HG03521 (cell line): ENCODE data around the gene SCLY.
"Not testable (repeated sequence)": the region's sequence is repeated elsewhere in the genome, so short reads cannot be mapped to it uniquely, and the experiment has no call there.

Experiments used
- ATAC-seq: cut with Tn5 transposase; IDR thresholded peaks from one replicate; pipeline ENCODE4 v1.9.1; 2021; ENCODE audit warnings: mild to moderate bottlenecking, moderate library complexity; ENCODE audit not compliant: unreplicated experiment

SCLY gene

DNA sequence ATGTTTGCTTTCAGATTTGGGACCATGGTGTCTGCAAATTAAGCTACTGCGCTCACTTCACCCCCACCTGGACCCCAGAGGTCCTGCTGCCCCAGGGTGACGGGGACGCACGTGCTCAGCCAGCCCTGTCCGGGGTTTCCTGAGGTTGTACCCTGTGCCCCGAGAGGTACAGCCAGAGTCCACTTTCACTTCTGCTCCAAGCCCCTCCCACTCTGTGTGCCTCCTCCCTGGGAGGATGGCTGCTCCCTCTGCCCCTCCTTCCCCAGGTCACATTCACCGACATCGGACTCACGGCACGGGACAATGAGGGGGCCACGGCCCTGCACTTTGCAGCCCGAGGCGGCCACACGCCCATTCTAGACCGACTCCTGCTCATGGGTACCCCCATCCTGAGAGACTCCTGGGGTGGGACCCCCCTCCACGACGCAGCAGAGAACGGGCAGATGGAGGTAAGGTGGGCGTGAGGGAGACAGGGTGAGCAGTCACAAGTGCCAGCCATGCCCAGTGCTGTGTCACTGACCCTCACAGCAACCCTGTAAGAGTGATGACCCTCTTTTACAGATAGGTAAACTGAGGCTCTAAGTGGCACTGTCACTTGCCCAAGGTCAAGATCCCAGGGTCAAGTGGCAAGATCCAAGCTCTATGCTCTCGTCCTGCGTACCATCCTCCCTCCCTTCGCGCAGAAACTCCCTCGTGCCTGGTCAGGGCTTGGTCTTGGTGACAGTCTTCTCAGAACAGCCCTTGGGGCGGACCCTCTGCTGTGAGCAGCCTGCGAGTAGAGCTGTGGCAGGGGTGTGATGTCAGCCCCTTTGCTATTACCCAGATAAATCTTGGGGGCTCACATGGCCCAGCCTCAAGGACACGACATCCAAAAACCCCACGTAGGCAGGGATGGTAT is 47.0 kb downstream of the SCLY start:
- peak; percentile 55 for ATAC-seq

DNA sequence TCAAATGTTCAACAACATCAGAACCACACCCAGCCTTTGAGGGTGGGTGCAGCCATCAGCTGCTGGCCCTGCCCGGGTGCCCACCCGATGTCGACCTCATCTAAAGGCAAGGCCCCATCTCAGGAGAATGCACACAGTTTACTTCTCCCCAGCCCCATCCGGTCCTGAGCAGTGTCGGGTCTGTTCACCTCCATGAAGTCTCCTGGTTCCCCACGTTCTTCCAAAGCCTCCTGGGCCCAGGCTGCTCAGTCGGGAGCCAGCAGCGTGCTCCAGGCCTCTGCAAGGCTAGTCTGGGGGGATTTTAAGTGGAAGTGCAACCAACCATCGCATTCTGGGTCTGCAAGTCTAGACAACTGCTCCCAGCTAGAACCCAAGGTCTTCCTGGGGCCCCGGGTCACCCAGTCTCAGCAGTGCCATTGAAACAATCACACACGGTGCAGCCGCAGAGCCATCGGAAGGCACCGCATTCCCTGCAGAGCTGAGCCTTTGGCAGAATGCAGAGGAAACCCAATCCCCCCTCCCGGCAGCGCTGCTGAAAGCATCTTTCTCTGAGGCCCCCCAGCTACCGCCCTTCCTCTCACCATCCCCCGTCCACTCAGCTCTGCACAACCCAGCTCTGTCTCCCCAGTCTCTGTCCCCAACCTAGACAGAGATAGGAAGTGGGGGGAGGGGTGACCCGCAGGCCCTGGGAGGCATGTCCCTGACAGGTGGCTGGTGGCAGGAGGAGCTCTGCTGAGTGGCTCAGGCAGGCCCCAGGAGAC is 47.8 kb downstream of the SCLY start:
- ATAC-seq: peak; percentile 33

DNA sequence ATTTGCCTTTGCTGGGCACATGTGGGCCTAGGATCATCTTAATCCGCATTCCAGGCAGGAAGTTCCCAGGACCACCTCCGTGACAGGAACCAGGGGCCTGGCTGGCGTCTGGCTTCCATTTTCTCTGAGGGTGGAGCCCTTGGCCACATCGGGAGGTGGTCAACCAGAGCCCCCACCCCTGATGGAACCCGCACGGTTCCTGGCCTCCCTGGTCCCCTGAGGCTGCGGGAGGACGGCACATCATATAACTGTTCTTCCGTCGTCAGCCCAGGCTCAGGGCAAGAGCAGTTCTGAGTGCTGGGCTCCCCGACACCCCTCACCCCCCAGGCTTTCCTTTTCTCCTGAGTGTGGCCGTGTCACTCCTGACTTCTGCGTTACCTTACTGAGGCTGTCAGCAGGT is 52.8 kb downstream of the SCLY start:
- no peak for ATAC-seq

DNA sequence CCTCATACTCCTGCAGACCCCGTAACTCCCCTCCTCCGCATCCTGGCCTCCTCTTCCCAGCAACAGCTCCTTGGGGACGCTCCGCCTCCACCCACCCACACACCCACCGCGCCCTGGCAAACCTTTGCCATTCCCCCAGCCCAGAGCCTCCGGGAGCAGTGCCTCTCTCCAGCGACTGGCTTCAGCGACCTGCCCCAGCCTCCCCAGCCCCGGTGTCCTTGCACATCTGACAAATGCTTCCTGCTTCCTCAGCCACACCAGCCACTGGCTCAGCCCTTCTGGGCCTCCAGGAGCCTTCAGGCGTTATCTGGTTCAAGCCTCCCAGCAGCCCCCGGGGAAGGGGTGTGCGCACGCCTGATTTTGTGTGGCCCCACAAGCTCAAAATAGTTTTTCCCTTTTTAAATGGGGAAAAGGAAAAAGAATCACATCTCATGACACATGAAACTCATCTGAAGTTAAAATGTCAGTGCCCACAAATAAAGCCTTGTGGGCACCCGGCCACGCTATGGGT is 53.6 kb downstream of the SCLY start:
- ATAC-seq: no peak

DNA sequence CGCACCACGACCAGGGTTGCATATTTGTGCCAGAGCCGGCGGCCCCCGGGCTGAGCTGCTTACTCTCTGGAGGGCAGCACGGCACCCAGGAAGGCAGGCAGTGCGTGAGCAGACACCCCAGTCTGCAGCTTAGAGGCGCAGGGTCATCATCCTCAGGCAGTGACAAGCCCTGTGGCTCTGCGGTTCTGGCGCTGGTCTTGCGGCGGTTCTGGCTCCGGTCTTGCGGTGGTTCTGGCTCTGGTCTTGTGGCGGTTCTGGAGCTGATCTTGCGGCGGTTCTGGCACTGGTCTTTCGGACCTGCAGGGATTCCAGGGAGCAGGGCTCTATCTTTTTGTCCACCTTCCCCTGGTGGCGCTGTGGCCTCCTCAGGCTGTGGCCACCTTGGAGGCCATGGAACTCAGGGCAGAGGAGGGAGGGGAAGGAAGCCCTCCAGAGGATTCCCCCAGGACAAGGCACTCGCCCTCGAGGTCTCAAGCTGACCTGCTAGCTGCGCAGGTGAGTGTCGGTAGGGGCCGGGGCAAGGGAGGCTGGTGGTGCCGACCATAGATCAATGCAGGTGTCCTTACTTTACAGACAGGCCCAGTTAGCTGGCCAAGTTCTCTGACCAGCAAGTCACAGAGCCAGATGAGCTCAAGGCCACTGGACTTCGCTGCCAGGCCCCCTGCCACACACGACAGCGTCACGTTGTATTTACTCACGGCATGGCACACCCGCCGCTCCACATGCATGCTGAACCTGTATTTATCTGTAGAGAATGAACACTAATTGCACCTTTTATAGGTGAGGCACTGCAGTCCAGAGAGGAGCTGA is 54.3 kb downstream of the SCLY start:
- ATAC-seq: no peak

DNA sequence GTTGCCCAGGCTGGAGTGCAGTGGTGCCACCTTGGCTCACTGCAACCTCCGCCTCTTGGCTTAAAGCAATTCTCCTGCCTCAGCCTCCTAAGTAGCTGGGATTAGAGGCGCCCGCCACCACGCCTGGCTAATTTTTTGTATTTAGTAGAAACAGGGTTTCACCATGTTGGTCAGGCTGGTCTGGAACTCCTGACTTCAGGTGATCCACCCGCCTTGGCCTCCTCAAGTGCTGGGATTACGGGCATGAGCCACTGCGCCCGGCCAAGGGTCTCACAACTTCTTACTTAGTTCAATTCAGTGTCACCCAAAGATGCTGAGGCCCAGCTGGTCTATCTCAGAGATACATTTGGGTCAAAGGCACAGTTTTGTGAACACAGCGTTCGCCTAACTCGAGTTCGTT is 54.9 kb downstream of the SCLY start:
- not testable (repeated sequence) for ATAC-seq

DNA sequence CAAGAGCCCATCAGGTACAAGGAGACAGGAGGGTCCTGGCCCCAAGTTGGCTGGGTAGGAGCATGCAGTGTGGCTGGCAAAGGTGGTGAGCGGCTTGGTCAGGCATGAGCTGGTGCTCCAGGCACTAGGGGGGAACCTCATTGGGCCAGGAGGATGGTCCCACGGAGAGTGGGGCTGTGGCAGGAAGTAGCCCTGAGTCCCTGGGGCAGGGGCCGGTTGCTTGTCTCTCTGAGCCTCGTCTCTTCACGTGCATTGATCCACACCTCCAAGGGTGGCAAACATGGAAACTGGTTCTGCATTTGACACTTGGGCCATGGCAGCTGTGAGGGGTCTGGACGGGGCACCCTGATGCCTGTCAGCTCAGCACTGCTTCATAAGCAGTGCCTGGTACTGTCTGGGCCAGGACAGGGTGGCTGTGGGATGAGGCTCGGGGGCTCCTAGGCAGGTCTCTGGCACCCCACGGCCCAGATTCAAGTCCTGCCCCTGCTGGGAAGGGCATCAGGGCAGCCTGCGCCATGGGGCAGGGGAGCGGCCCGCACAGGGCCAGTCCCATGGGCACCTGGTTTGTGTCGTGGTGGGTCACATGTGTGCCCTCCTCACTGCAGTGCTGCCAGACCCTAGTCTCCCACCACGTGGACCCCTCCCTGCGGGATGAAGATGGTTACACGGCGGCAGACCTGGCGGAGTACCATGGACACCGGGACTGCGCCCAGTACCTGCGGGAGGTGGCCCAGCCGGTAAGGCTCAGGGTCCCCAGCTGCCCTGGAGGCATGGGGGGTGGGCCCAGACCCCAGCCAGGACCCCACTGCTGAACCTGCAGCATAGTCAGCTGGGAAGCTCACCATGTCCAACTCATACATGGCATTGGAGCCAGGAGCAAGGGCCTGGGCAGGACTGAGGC is 55.7 kb downstream of the SCLY start:
- no peak for ATAC-seq

DNA sequence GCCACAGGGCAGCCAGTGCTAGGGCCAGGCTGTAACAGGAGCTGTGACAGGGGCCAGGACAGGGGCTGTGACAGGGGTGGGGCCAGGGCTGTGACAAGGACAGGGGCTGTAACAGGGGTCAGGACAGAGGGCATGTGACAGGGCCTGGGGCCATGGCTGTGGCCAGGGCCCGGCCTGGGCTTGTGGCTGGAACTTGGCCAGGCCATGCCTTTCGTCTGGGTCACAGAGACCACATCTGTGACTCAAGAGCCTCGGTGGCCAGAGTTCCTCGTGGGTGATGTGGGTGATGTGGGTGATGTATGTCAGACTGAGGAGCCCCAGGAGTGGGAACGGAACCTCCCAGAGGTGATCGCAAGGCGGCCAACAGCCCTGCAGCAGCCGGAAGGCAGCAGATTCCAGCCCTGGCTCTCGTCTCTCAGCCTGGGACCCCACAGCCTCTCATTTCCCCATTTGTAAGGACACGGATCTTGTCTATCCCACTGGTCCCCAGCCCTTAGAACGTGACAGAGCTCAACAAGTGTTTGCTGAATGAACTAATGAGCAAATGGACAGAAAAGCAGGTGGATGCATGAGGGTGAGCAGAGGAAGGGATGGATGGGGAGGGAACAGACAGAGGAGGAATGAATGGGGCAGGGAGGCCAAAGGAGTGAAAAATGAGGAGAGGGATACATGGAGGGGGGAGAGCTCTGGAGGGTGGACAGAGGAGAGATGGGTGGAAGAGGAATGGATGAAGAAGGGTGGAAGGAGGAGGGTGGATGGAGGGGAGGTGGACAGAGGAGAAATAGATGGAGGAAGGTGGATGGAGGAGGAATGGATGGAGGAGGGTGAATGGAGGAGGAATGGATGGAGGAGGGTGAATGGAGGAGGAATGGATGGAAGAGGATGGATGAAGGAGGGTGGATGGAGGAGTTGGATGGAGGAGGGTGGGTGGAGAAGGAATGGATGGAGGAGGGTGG is 56.7 kb downstream of the SCLY start:
- no peak for ATAC-seq

DNA sequence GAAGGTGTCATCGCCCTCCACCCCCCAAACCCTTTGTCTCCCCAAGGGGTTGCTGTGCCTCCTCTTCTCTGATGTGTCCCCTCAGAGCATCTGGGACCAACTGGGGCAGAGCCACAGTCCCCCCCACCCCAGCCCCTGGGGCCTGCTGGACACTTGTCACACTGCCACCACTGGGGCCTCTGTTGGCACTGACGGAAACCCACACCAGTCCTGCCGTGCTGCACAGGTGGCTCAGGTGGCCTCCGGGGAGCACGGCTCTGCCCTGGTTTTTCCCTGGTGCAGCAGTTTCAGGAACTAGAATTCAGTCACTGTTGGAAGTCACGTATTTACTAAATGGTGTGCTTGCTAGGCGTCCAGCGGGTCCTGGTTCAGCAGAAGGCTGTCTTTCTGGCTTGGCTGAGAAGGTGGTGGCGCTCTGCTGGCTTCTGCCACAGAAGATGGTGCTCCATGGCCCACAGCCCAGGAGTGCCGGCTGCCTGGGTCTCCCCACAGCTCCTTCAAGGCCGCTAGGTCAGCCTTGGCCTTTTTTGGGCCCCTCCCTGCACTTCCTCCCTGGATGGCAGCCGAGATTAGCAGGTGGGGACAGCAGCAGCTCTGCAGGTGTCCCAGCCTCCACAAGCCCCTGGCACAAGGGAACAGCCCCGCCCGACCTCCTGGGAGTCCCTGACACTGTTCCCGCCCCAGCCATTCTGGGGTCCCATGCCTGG is 59.1 kb downstream of the SCLY start:
- ATAC-seq: no peak

DNA sequence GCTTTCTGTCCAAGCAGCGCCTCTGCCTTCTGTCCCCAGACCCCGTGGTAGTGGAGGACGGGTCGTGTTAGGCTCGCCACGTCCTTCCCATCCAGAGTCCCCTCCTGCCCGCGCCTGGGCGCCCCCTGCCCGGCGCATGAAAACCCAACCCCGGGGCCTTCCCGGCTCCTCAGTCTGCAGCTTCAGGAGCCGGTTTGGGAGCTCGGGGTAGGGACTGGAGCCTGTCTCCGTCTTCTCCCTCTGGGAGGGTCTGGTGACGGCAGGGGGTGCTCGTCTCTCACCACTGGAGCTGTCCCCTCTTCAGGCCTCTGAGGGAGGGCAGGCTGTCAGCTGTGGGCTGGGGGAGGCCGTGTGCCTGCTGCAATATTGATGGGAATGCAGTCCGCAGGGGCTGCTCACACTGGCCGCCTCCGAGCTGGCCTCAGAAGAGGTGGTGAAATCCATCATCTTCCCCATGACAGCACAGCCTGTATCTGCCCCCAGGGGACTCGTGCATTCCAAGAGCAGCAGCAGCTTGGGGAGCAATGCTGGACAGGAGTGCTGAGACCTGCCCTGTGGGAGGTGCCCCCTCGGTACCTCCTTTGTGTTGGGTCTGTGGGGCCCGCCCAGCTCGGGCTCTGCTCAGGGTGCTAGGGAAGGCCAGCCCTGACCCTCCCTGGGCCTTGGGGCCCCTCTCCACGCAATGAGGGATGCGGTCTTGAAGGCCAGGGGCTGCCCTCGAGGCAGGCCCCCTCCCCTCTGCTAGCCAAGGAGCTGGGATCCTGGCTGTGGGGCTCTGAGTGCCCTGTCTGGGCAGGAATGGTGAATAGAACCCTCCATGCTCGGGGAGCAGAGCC is 59.9 kb downstream of the SCLY start:
- ATAC-seq: no peak

DNA sequence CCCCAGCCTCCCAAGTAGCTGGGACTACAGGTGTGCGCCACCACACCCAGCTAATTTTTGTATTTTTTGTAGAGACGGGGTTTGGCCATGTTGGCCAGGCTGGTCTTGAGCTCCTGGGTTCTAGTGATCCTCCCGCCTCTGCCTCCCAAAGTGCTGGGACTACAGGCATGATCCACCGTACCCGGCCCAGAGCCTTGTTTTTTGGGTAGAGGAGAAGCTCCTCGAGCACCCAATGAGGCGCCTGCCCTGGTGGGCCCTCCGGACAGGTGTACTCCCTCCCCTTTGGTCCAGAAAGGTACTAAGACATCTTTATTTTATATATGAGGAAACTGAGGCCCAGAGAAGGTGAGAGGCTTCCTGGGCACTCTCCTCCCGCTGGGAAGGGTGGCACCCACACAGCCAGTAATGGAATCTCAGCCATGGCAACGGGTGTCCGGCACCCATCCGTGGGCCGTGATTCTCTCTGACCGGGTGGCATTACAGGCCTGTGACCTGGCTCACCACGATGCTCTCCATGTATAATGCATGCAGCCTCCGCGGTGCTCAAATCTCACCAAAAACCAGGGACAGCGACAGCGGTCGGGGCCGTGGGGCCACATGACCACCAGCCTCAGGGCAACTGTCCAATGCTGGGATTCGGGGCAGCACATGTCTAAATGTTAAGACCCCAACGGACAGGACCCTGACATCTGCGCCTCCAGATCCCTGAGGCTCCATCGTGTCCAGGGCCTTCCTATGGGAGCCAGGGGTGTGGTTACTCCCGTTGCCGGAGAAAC is 60.9 kb downstream of the SCLY start:
- no peak for ATAC-seq

DNA sequence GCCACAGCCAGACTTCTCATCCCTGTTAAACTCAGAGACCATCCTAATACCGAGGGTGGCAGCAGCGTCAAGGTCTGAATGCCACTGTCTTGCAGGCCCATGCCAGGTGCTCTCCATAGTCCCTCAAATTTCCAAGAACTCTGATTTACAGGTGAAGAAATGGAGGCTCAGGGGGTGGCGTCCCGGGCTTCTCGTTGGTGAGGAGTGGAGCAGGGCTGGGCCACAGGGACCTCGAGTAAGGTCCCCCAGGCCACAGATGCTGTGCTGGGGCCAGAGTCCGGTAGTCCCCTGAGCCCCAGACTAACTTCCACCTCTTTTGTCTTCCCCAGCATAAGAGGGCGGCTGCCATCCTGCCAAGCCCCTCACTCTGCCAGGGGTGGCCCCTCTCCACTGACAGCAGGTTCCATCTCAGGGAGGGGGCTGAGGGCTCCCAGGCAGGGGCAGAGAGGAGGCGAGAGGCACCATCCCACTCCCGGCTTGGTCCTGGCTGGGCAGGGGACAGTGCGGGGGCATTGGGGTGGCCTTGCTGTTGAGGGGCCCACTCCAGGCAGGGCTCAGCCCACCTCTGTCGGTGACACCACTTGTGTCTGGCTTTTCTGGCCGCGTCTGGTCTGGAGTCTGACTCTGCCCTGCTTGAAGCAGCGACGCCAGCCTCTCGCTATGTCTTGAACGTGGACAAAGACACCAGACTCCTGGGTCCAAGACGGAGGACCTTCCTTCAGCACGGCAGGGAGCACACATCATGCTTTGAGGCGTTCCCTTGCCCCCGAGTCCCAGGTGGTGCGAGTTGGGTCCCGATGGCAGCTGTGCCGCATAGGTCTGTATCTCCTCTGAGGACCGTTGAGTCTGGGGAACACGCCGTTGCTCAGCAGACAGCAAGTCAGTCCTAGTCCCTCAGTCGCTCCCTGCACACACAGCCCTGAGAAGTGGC is 61.8 kb downstream of the SCLY start:
- no peak for ATAC-seq

DNA sequence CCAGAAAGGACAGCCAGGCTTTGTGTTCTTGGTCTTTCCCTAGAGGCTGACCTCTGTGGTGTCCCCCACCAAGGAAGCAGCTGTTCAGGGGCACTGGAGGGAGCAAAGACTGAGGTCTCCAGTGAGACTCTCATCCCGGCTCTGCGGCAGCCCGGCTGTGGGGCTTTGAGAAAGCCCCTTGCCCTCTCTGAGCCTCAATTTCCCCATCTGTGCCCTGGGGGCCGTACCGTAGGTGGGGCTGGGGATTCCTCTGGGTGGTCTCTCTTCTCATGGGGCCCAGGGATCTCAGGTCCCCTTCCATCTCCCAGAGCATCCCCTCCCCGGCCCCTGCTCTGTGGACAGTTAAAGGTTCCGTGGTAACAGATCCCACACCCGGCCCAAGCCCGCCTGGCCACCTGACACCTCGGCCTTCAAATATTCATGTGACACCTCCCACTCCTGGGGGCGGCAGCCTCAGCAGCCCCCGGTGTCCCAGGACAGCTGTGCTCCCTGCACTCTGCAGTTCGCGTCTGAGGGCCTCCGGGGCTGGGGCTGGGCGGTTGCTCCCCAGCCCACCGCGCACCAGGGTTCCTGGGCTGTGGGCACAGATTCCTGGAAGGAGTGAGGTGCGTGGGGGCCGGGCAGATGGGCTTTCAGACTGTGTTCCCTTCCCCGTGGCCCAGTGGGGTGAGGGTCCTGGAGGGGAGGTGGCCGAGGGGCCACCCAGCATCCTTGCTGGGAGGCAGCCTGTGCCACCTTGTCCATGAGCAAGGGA is 62.6 kb downstream of the SCLY start:
- ATAC-seq: no peak

DNA sequence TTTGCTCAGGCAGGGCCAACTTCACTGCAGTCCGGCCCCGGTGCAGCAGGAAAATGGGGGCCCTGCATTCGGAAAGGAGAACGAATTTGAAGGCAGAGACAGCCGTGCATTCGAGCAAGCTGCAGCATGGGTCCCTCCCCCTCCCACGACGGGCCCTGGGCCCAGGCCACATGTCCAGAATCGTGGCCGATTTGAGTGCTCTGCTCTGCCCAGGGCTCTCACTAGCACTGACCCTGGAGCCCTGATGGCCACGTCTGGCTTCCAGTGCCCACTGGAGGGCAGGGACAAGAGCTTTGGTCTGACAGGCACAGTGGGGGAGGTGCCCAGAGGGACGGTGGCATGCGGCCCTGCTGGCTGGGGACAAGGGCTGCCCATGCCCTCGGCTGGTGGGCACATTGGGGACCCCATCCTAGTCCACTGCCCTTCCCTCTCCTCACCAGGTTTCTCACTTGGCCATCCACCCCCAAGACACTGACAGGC is 63.2 kb downstream of the SCLY start:
- no peak for ATAC-seq
